ENCODE results near the gene CDK12. TPM values are rescaled to one million over a fixed set of nuclear protein-coding genes. Genes with fewer than 3 reads are reported as not detected.
A peak's percentile ranks its signal among the peaks of the same experiment; 100 is the strongest.
"Not testable (repeated sequence)": the region's sequence is repeated elsewhere in the genome, so short reads cannot be mapped to it uniquely, and the experiment has no call there.

Gene CDK12
- 10 to 100 TPM; 44.6 to 68.6 (median 64.7) TPM for polyA plus RNA-seq (ENCODE audit: insufficient read length in 3 of 3)
- long read RNA-seq, donor 1, partial matches to known transcripts: 7 of 10 reads
- long read RNA-seq, donor 1, other reads (novel, unspliced or antisense): 0 of 10 reads
- long read RNA-seq, donor 2, full-length matches to known transcripts: 1 of 7 reads
- long read RNA-seq, donor 2, partial matches to known transcripts: 6 of 7 reads
- long read RNA-seq, donor 2, other reads (novel, unspliced or antisense): 0 of 7 reads
- long read RNA-seq, donor 3, partial matches to known transcripts: 0 of 5 reads
- long read RNA-seq, donor 3, other reads (novel, unspliced or antisense): 0 of 5 reads
- long read RNA-seq, donor 4, partial matches to known transcripts: 19 of 20 reads
- long read RNA-seq, donor 4, other reads (novel, unspliced or antisense): 0 of 20 reads
- long read RNA-seq, donor 5, partial matches to known transcripts: 21 of 23 reads
- long read RNA-seq, donor 5, other reads (novel, unspliced or antisense): 0 of 23 reads
- long read RNA-seq, donor 6, full-length matches to known transcripts: 10 of 15 reads
- long read RNA-seq, donor 6, partial matches to known transcripts: 5 of 15 reads
- long read RNA-seq, donor 6, other reads (novel, unspliced or antisense): 0 of 15 reads
- long read RNA-seq, donor 7, transcript CDK12-208 (1 exons, 1,963 nt): major isoform, 6 of 47 reads
- long read RNA-seq, donor 7, partial matches to known transcripts: 41 of 47 reads
- long read RNA-seq, donor 7, other reads (novel, unspliced or antisense): 0 of 47 reads
- long read RNA-seq, donor 8, partial matches to known transcripts: 12 of 17 reads
- long read RNA-seq, donor 8, other reads (novel, unspliced or antisense): 0 of 17 reads
- long read RNA-seq, donor 9, full-length matches to known transcripts: 7 of 7 reads
- long read RNA-seq, donor 9, partial matches to known transcripts: 0 of 7 reads
- long read RNA-seq, donor 9, other reads (novel, unspliced or antisense): 0 of 7 reads
- long read RNA-seq, donor 10, transcript CDK12-208 (1 exons, 1,963 nt): major isoform, 6 of 6 reads
- long read RNA-seq, donor 10, partial matches to known transcripts: 0 of 6 reads
- long read RNA-seq, donor 10, other reads (novel, unspliced or antisense): 0 of 6 reads
- long read RNA-seq, donor 11, full-length matches to known transcripts: 10 of 22 reads
- long read RNA-seq, donor 11, partial matches to known transcripts: 12 of 22 reads
- long read RNA-seq, donor 11, other reads (novel, unspliced or antisense): 0 of 22 reads
- long read RNA-seq, donor 12, full-length matches to known transcripts: 11 of 34 reads
- long read RNA-seq, donor 12, partial matches to known transcripts: 23 of 34 reads
- long read RNA-seq, donor 12, other reads (novel, unspliced or antisense): 0 of 34 reads
- long read RNA-seq, donor 13, full-length matches to known transcripts: 9 of 14 reads
- long read RNA-seq, donor 13, partial matches to known transcripts: 5 of 14 reads
- long read RNA-seq, donor 13, other reads (novel, unspliced or antisense): 0 of 14 reads
- long read RNA-seq, donor 14: 0 reads
- long read RNA-seq, donor 15: 0 reads
- long read RNA-seq, donor 16, partial matches to known transcripts: 14 of 17 reads
- long read RNA-seq, donor 16, other reads (novel, unspliced or antisense): 0 of 17 reads

DNA sequence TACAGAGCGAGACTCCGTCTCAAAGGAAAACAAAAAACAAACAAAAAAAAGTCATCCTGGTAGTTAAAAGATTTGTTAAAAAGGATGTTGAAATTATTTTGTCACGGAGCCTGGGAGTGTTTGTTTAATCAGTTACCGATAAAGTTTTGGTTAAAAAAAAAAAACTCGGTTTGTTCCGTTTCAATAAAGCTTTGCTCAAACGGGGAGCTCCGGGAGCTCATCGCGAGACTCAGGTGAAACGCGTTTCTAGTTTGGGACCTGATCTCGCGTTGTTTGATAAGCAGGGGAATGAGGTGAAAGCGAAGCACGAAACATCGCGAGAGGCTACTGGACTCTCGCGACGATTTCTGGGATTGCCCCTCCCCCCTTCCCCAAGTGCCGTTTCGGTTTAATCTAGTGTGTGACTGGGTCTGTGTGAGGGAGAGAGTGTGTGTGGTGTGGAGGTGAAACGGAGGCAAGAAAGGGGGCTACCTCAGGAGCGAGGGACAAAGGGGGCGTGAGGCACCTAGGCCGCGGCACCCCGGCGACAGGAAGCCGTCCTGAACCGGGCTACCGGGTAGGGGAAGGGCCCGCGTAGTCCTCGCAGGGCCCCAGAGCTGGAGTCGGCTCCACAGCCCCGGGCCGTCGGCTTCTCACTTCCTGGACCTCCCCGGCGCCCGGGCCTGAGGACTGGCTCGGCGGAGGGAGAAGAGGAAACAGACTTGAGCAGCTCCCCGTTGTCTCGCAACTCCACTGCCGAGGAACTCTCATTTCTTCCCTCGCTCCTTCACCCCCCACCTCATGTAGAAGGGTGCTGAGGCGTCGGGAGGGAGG lies at the start of gene CDK12:
CDK12 (plus strand) TSS at position 374 of the 813 bp plus-strand sequence. CDS start 586 bp downstream, outside the sequence.
- peak; percentile 100 for DNase-seq

DNA sequence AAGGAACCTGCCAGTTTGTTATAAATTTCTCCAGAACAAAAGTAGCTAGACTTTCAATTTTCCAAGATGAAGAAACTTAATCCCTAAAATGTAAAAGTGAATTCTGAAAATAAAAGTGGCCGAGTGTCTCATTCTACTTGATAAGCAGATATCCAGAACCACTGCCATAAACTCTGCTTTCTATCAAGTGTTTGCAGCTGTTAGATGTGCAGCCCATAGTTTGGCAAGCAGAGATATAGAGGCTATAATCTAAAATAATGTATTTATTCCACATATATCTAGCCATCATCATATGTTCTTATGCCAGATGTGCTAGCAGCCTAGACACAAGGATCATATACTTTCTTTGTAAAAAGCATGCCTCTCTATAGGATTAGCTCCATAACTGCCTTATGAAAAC lies 45.1 kb upstream of the CDK12 start:
- DNase-seq: no peak

DNA sequence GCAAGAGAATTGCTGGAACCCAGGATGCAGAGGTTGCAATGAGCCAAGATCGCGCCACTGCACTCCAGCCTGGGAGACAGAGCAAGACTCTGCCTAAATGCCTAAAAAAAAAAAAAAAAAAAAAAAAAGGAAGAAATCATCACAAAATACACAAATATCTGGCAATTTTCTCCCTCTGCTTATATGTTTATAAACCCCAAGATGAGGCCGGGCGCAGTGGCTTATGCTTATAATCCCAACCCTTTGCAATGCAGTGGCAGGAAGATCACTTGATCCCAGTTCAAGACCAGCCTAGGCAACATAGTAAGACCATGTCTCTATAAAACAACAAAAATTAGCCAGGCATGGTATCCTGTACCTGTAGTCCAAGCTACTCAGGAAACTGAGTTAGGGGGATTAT lies 31.7 kb upstream of the CDK12 start:
- no peak for DNase-seq

DNA sequence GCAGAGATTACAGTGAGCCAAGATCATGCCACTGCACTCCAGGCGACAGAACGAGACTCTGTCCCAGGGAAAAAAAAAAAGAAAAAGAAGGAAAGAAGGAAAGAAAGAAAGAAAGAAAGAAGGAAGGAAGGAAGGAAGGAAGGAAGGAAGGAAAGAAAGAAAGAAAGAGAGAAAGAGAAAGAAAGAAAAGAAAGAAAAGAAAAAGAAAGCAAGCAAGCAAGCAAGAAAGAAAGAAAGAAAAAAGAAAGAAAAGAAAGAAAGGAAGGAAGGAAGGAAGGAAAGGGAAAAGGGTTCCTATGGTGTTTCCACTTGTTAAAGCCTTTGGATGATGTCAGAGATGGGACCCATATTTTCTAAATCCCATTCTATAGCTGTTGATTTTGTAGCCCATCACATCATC lies 21.4 kb upstream of the CDK12 start:
- not testable (repeated sequence) for DNase-seq

DNA sequence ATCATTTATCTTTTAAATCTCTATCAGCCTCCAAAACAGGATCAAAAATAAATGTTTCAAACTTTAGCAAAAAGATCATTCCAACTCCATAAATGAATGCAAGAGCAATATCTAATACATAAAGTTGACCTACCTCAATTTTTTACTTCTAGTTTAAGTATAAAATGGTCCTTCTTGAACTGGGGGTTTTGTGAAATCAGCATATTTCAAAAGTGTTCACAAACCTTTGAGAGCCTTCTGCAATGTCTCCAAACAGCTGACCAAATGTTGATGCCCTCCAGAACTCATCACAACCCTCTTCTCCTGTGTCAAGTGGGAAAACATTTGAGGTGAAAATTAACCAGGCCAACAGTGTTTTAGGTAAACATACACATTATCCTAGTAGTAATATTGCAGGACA lies 18.0 kb upstream of the CDK12 start:
- DNase-seq: no peak

DNA sequence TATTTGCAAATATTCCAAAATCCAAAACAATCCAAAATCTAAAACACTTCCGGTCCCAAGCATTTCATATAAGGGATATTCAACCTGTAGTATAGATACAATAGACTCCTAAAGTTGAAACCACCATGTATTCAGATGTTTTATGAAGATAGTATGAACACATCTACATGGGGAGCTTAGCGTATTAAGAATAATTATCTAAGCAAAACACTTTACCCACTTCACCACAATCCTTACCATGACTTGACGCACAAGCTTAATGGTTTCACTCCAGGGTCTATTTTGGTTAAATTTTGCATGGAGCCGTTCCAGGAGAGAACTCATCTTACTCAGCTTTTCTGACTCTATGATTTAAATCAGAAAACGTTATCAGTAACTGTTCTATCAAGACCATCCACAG lies 13.7 kb upstream of the CDK12 start:
- DNase-seq: no peak

DNA sequence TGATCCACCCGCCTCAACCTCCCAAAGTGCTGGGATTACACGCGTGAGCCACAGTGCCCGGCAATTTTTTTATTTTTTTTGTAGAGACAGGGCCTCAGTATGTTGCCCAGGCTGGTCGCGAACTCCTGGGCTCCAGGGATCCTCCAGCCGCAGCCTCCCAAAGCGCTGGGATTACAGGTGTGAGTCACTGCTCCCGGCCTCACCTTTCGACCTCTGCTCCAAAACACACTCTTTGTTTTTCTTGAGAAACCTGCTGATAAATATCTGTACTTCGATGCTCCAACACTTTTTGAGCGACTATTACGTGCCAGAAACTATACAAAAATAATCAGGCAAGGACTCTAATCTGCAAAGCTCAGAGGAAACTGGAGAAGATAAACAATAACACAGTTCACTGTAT lies 11.2 kb upstream of the CDK12 start:
- DNase-seq: no peak

DNA sequence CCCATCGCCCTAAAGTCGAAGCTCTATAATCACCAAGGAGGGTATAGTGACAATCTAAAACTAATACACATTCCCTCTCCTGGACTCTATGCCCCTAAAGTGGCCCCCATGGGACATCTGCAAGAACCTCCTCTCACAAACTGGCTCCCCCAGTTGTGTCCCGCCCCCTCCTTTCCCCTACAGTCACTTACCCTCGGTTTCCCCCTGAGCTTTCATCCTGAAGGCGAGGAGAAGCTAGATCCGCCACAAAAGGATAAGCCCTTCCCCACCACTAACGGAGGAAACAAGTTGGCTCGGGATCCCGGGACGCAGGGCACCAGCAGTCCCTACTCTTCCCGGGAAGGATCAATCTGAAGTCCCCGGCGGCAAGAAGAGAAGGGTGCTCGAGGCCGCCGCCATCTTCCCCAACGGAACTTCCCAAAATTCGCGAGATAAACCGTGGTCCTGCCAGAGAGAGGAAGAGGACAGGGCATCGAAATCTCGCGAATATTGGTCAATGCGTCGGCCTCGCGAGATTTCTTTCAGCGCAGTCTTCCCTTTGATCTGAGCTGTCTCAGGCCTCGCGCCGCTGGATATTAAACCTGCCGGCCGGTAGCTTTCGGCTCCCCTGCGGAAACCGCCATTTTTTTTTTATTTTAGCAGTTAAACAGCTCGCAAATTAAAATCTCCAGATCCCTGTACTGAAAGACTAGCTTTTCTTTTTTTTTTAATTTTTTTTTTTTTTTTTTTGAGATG lies 10.3 kb upstream of the CDK12 start, which contains the start of gene MED1:
MED1 (minus strand) TSS at position 417 of the 735 bp plus-strand sequence; CDS start at position 216, 201 bp downstream.
- DNase-seq: peak; percentile 99

DNA sequence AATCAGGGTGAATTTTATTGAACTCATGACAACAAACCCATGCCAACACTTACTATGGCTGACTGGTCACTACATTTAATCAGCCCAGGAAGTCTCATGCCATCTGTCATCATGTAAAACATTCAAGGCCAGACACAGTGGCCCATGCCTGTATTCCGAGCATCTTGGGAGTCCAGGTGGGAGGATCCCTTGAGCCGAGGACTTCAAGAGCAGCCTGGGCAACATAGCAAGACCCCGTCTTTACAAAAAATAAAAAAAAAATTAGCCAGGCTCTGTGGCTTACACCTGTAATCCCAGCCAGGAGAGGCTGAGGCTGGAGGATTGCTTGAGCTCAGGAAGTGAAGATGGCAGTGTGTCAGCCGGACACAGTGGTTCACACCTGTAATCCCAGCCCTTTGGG lies 5.4 kb upstream of the CDK12 start:
- no peak for DNase-seq

DNA sequence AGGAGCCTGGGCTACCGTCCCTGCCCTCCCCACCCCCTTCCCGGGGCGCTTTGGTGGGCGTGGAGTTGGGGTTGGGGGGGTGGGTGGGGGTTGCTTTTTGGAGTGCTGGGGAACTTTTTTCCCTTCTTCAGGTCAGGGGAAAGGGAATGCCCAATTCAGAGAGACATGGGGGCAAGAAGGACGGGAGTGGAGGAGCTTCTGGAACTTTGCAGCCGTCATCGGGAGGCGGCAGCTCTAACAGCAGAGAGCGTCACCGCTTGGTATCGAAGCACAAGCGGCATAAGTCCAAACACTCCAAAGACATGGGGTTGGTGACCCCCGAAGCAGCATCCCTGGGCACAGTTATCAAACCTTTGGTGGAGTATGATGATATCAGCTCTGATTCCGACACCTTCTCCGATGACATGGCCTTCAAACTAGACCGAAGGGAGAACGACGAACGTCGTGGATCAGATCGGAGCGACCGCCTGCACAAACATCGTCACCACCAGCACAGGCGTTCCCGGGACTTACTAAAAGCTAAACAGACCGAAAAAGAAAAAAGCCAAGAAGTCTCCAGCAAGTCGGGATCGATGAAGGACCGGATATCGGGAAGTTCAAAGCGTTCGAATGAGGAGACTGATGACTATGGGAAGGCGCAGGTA lies 762 bp downstream of the CDK12 start:
- DNase-seq: peak; percentile 28

DNA sequence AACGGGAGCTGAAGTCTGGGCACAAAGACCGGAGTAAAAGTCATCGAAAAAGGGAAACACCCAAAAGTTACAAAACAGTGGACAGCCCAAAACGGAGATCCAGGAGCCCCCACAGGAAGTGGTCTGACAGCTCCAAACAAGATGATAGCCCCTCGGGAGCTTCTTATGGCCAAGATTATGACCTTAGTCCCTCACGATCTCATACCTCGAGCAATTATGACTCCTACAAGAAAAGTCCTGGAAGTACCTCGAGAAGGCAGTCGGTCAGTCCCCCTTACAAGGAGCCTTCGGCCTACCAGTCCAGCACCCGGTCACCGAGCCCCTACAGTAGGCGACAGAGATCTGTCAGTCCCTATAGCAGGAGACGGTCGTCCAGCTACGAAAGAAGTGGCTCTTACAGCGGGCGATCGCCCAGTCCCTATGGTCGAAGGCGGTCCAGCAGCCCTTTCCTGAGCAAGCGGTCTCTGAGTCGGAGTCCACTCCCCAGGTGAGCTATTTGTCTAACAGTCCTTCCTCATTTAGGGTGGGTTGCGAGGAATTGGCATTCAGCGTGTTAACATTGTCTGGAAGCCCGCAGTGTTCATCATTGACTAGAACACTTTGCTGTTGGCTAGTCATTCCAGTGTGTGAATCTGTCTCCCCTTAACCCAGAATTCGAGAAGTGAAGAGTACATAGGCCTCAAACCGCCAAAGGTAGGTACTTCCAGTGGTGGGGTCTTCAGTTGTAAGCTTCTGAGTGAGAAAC lies 1.5 kb downstream of the CDK12 start:
- no peak for DNase-seq

DNA sequence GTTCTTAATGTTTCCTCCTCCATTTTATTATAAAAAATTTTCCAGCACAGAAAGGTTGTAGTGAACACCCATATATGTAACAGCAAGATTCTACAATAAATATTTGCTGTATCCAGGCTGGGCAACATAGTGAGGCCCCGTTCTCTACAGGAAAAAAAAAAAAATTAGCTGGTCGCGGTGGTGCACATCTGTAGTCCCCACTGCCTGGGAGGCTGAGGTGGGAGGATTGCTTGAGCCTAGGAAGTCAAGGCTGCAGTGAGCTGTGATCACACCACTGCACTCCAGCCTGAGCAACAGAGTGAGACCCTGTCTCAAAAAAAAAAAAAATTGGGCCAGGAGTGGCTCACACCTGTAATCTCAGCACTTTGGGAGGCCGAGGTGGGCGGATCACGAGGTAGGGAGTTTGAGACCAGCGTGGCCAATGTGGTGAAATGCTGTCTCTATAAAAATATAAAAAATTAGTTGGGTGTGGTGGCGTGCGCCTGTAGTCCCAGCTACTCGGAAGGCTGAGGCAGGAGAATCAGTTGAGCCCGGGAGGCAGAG lies 3.4 kb downstream of the CDK12 start:
- not testable (repeated sequence) for DNase-seq

DNA sequence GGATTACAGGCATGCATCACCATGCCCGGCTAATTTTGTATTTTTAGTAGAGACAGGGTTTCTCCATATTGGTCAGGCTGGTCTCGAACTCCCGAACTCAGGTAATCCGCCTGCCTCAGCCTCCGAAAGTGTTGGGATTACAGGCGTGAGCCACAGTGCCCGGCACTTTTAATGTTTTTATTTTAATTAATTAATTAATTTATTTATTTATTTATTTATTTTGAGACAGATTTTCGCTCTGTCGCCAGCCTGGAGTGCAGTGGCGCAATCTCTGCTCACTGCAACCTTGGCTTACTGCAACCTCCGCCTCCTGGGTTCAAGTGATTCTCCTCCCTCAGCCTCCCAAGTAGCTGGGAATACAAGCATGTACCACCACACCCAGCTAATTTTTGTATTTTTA lies 7.3 kb downstream of the CDK12 start:
- not testable (repeated sequence) for DNase-seq

DNA sequence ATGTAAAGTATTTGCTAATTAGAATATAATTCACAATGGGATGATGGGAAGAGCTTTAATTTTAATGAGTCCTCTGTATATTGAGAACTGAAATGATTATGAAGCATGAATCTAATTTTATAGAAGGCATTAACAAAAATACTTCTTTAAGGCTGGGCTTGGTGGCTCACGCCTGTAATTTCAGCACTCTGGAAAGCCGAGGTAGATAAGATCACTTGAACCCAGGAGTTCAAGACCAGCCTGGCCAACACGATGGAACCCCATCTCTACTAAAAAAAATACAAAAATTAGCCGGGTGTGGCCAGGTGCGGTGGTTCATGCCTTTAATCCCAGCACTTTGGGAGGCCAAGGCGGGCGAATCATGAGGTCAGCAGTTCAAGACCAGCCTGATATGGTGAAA lies 12.0 kb downstream of the CDK12 start:
- DNase-seq: no peak

DNA sequence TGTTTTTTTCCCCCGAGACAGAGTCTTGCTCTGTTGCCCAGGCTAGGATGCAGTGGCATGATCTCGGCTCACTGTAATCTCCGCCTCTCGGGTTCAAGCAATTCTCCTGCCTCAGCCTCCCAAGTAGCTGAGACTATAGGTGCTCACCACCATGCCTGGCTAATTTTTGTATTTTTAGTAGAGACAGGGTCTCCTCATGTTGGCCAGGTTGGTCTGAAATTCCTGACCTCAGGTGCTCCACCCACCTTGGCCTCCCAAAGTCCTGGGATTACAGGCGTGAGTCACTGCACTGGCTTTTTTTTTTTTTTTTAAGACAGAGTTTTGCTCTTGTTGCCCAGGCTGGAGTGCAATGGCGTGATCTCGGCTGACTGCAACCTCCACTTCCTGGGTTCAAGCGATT lies 18.3 kb downstream of the CDK12 start:
- DNase-seq: not testable (repeated sequence)

DNA sequence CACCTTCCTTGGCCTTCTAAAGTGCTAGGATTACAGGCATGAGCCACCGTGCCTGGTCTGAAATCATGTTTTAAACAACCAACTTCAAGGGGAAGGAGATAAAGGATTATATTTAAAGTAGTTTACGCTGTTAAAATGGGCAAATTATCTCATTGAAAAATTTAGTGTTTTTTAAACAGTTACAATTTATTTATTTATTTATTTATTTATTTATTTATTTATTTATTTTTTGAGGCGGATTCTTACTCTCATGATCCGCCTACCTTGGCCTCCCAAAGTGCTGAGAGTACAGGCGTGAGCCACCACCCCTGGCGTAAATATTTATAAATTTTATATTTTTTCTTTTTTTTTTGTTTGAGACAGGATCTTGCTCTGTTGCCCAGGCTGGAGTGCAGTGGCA lies 22.2 kb downstream of the CDK12 start:
- no peak for DNase-seq

DNA sequence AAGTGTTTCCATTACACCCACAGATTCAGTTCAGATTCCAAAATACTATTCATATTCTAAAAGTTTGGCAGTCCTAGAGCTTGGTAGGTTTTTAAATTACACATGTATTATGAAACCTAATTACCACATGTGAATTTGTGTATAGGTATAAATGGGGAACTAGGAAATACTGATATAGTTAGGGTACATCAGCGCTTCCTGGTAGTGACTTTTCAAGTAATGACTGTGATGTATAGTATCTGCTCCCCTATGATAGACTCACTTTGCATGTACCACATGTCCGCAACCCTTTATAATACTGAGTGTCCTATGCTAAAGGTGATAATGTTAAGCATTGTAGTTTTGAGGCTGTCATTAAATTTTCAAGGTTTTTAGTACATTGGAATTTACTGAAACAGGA lies 22.9 kb downstream of the CDK12 start:
- no peak for DNase-seq

DNA sequence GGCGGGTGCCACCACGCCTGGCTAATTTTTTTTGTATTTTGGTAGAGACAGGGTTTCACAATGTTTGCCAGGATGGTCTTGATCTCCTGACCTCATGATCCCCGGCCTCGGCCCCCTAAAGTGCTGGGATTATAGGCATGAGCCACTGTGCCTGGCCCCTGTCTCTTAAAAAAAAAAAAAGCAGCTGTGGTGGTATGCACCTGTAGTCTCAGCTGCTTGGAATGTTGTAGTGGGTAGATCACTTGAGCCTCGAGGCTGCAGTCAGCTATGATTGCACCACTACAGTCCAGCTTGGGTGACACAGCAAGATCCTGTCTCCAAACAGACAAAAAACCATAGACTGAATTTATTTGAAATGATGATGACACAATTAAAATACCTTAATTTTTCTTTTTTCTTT lies 24.3 kb downstream of the CDK12 start:
- DNase-seq: no peak
